Ovary (tissue), 3 donors: ENCODE results near the gene PDK1.

Experiments
- EP300 ChIP-seq: sonication (generic); formaldehyde crosslinking; IDR thresholded peaks from one replicate; pipeline ENCODE4 v1.6.1; 2017; ENCODE audit warnings: antibody characterized with exemption
- TF ChIP-seq, protein P1 (sequence below), 3 donors: fragments of 450-650 bp in 2 of 3; fragments of 200-600 bp in 1 of 3; IDR thresholded peaks; one replicate each; pipeline versions ENCODE4 v1.5.1 to v1.8.0; 2016 to 2022; ENCODE audit warnings: antibody characterized with exemption in 3 of 3, mild to moderate bottlenecking in 1 of 3
- donor health status: DM: no; HTN: no; CAD: no.

GRCh38 chr2:172586245-172586891, 30.5 kb downstream of the PDK1 start:
- TF ChIP-seq, protein P1, sequence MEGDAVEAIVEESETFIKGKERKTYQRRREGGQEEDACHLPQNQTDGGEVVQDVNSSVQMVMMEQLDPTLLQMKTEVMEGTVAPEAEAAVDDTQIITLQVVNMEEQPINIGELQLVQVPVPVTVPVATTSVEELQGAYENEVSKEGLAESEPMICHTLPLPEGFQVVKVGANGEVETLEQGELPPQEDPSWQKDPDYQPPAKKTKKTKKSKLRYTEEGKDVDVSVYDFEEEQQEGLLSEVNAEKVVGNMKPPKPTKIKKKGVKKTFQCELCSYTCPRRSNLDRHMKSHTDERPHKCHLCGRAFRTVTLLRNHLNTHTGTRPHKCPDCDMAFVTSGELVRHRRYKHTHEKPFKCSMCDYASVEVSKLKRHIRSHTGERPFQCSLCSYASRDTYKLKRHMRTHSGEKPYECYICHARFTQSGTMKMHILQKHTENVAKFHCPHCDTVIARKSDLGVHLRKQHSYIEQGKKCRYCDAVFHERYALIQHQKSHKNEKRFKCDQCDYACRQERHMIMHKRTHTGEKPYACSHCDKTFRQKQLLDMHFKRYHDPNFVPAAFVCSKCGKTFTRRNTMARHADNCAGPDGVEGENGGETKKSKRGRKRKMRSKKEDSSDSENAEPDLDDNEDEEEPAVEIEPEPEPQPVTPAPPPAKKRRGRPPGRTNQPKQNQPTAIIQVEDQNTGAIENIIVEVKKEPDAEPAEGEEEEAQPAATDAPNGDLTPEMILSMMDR (IDR thresholded peaks at IDR 0.05) = no peak
- TF ChIP-seq EP300 = no peak
